Colonic mucosa (tissue), 4 donors: Measurements from ENCODE around the gene L3MBTL2. TPM values are rescaled to one million over a fixed set of nuclear protein-coding genes. Genes with fewer than 3 reads are reported as not detected.

Source experiments
- DNase-seq: peaks from one replicate; pipeline ENCODE4 v3.0.0-alpha.2; 2020
- H3K27ac ChIP-seq: fragments of 200-600 bp; one replicate; pipeline ENCODE4 v1.8.0; 2021
- H3K27me3 ChIP-seq: fragments of 200-600 bp; one replicate; pipeline ENCODE4 v1.8.0; 2021
- H3K36me3 ChIP-seq: fragments of 200-600 bp; one replicate; pipeline ENCODE4 v1.8.0; 2021
- H3K4me1 ChIP-seq: fragments of 200-600 bp; one replicate; pipeline ENCODE4 v1.8.0; 2021; ENCODE audit warnings: mild to moderate bottlenecking
- H3K4me3 ChIP-seq: fragments of 200-600 bp; one replicate; pipeline ENCODE4 v1.8.0; 2021
- H3K9ac ChIP-seq, 2 donors: one replicate each; pipeline ENCODE4 v1.7.0; 2013; ENCODE audit warnings: control low read depth in 2 of 2, low read depth in 2 of 2, low read length in 2 of 2
- H3K9me3 ChIP-seq: fragments of 200-600 bp; one replicate; pipeline ENCODE4 v1.8.0; 2021
- CTCF ChIP-seq: fragments of 200-600 bp; IDR thresholded peaks from one replicate; pipeline ENCODE4 v1.8.0; 2022; ENCODE audit warnings: antibody characterized with exemption, mild to moderate bottlenecking
- intact Hi-C: fragments of 100-400 bp; cut with DNase I; formaldehyde crosslinking; loops from one replicate; pipeline ENCODE4 v1.14.1; 2022
- total RNA-seq, 2 donors: library from RNA; stranded (reverse); fragmentation: NEBNext Ultra II Directional in 1 of 2; extraction: Animal tissue kit (Norgen Biotek cat#: 25700) in 1 of 2; gene quantifications; one replicate each; pipeline ENCODE4 v1.2.1, GENCODE V29; 2021
- donor health status: healthy.
- donor health status: DM: no; HTN: no; CAD: no.
- donor health status: DM: no; HTN: no; CAD: no.

The L3MBTL2 gene
- total RNA-seq, 2 donors from 2014 or later, result 13.2 to 27.9 TPM

- no peak overlapping the region for H3K9ac ChIP-seq
- H3K27me3 ChIP-seq, result no peaks in the 10 kb centered on the region
- H3K27ac ChIP-seq, result no peak overlapping the region
- no peak for DNase-seq
- H3K4me3 ChIP-seq, result no peak overlapping the region
- H3K36me3 ChIP-seq, result peaks cover 10% of the 10 kb centered on the region
- no peak for TF ChIP-seq CTCF
- no peaks in the 10 kb centered on the region for H3K9me3 ChIP-seq
- no peaks in the 10 kb centered on the region for H3K4me1 ChIP-seq
- intact Hi-C loops, result no loop called here
These were observed 43.6 kb downstream of the L3MBTL2 start for GRCh38 chr22:41248758-41249157.

GRCh38 chr22:41249442-41249841 lies 44.3 kb downstream of the L3MBTL2 start:
- no peak for DNase-seq
- Histone ChIP-seq H3K4me3 (no peak overlapping the region), H3K4me1 (no peaks in the 10 kb centered on the region), H3K9ac (no peak overlapping the region), H3K27ac (no peak overlapping the region), H3K27me3 (no peaks in the 10 kb centered on the region), H3K9me3 (no peaks in the 10 kb centered on the region), H3K36me3 (peaks cover 10% of the 10 kb centered on the region)
- intact Hi-C loops, result no loop called here
- TF ChIP-seq CTCF, result no peak

GRCh38 chr22:41250127-41250526 lies 45.0 kb downstream of the L3MBTL2 start:
- Histone ChIP-seq H3K27me3 (no peaks in the 10 kb centered on the region), H3K4me3 (no peak overlapping the region), H3K9ac (no peak overlapping the region), H3K4me1 (no peaks in the 10 kb centered on the region), H3K27ac (no peak overlapping the region), H3K36me3 (peaks cover 10% of the 10 kb centered on the region), H3K9me3 (no peaks in the 10 kb centered on the region)
- no peak for TF ChIP-seq CTCF
- no peak for DNase-seq
- intact Hi-C loops, result no loop called here

GRCh38 chr22:41252365-41252764 lies 47.3 kb downstream of the L3MBTL2 start:
- H3K27me3 ChIP-seq, result no peaks in the 10 kb centered on the region
- H3K9ac ChIP-seq, result no peak overlapping the region
- intact Hi-C loops, result no loop called here
- no peaks in the 10 kb centered on the region for H3K4me1 ChIP-seq
- no peak overlapping the region for H3K27ac ChIP-seq
- no peak for DNase-seq
- TF ChIP-seq CTCF, result no peak
- H3K36me3 ChIP-seq, result peaks cover 10% of the 10 kb centered on the region
- no peak overlapping the region for H3K4me3 ChIP-seq
- no peaks in the 10 kb centered on the region for H3K9me3 ChIP-seq

GRCh38 chr22:41254230-41254629 lies 49.1 kb downstream of the L3MBTL2 start:
- Histone ChIP-seq H3K4me3 (no peak overlapping the region), H3K27me3 (no peaks in the 10 kb centered on the region), H3K4me1 (no peaks in the 10 kb centered on the region), H3K9me3 (no peaks in the 10 kb centered on the region), H3K9ac (no peak overlapping the region), H3K27ac (no peak overlapping the region), H3K36me3 (peaks cover 10% of the 10 kb centered on the region)
- TF ChIP-seq CTCF, result no peak
- intact Hi-C loops, result no loop called here
- no peak for DNase-seq
